ENCODE measurements around the gene DNER.

DNA sequence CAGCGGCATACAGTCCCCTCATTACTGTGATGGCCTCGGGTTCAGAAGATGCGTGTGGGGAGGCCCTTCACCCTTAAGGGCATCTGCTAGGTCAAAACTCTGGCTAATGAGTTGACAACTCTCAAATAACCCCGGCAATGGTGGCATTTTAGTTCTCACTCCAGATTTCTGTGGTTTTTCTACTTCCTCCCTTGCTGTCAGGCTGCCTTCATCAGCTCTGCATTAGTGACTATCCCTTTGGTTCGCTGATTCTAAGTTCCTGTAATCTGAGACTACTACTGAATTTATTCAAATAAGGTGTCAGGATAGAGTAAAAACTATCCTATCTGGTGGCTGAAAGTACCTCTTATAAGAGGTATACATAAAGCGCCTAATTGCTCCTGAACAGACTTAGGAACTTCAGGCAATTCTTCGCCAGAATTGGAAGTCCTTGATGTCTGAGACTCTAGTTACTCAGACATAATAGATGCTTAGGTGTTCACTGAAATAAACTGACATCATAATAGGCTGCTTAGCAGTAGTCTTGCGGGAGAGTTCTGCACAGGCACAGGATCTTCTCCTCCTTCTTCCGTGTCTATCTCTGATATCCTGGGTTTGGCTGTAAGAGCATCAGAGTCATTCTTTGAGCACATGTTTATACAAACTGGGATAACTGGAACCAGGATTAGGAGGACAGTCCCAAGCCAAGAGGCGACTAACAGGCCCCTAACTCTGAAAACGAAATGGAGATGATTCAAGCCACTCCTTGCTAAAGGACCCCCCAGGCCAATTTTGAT is 194.5 kb downstream of the DNER start:
- TF ChIP-seq, protein P1, sequence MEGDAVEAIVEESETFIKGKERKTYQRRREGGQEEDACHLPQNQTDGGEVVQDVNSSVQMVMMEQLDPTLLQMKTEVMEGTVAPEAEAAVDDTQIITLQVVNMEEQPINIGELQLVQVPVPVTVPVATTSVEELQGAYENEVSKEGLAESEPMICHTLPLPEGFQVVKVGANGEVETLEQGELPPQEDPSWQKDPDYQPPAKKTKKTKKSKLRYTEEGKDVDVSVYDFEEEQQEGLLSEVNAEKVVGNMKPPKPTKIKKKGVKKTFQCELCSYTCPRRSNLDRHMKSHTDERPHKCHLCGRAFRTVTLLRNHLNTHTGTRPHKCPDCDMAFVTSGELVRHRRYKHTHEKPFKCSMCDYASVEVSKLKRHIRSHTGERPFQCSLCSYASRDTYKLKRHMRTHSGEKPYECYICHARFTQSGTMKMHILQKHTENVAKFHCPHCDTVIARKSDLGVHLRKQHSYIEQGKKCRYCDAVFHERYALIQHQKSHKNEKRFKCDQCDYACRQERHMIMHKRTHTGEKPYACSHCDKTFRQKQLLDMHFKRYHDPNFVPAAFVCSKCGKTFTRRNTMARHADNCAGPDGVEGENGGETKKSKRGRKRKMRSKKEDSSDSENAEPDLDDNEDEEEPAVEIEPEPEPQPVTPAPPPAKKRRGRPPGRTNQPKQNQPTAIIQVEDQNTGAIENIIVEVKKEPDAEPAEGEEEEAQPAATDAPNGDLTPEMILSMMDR (IDR thresholded peaks at IDR 0.05) = no peak
- TF ChIP-seq POLR2A (IDR thresholded peaks at IDR 0.05) = no peak
